SK-N-SH (cell line): ENCODE measurements around the gene MRPL10. TPM values are rescaled to one million over a fixed set of nuclear protein-coding genes. Genes with fewer than 3 reads are reported as not detected.

ENCODE experiments used
- CTCF ChIA-PET: fragments of 300-600, 350-600 bp; formaldehyde crosslinking; extraction: SDS; loops from one replicate; lab custom pipeline; 2021; lab: Yijun Ruan, JAX
- POLR2A ChIA-PET: fragments of 350-600 bp; sonication (Branson Sonifier 250); formaldehyde crosslinking; extraction: SDS; loops from one replicate; lab custom pipeline; 2020; ENCODE audit warnings: antibody characterized with exemption, inconsistent platforms; lab: Yijun Ruan, JAX
- DNase-seq: peaks from one replicate; pipeline ENCODE4 v3.0.0; 2012
- H2AFZ ChIP-seq: fragments of 200-600 bp; sonication (generic); 2 replicates; pipeline ENCODE4 v1.8.1; 2016; ENCODE audit warnings: antibody characterized with exemption, mild to moderate bottlenecking, low read depth
- H3F3A ChIP-seq: fragments of 200-600 bp; sonication (generic); replicated peaks from 2 replicates; pipeline ENCODE3; 2016; ENCODE audit warnings: antibody characterized with exemption, mild to moderate bottlenecking; ENCODE audit not compliant: insufficient read depth
- H3K27ac ChIP-seq, 2 experiments: fragments of 200-500 bp in 1 of 2; fragments of 200-600 bp in 1 of 2; sonication (Bioruptor generic) in 1 of 2; sonication (generic), shearing (Covaris generic) in 1 of 2; 2 replicates each; pipeline versions ENCODE4 v1.5.1 to v1.6.1; 2014 to 2016; ENCODE audit warnings: low read depth in 2 of 2, inconsistent platforms in 1 of 2, low read length in 1 of 2, mild to moderate bottlenecking in 1 of 2, mixed read lengths in 1 of 2
- H3K27me3 ChIP-seq: fragments of 200-600 bp; sonication (generic), shearing (Covaris generic); 2 replicates; pipeline ENCODE4 v1.6.1; 2016; ENCODE audit warnings: mixed run types; ENCODE audit not compliant: insufficient read depth
- H3K36me3 ChIP-seq, 2 experiments: fragments of 200-500 bp in 1 of 2; fragments of 200-600 bp in 1 of 2; sonication (Bioruptor generic) in 1 of 2; sonication (generic) in 1 of 2; replicated peaks in 1 of 2; 2 replicates each; pipeline versions ENCODE3 to v1.5.1; 2014 to 2016; ENCODE audit warnings: low read length in 1 of 2, mild to moderate bottlenecking in 1 of 2; ENCODE audit not compliant: insufficient read depth in 2 of 2, control insufficient read depth in 1 of 2
- H3K4me1 ChIP-seq, 2 experiments: fragments of 200-500 bp in 1 of 2; fragments of 200-600 bp in 1 of 2; sonication (Bioruptor generic) in 1 of 2; sonication (generic), shearing (Covaris generic) in 1 of 2; 2 replicates each; pipeline versions ENCODE4 v1.5.1 to v1.6.1; 2014 to 2016; ENCODE audit warnings: low read depth in 1 of 2, low read length in 1 of 2, mixed run types in 1 of 2; ENCODE audit not compliant: insufficient read depth in 2 of 2, control insufficient read depth in 1 of 2
- H3K4me2 ChIP-seq: fragments of 200-600 bp; sonication (generic), shearing (Covaris generic); 2 replicates; pipeline ENCODE4 v1.6.1; 2017; ENCODE audit warnings: mixed run types
- H3K4me3 ChIP-seq, 2 experiments: fragments of 200-500 bp in 1 of 2; fragments of 200-600 bp in 1 of 2; sonication (Bioruptor generic) in 1 of 2; sonication (generic), shearing (Covaris generic) in 1 of 2; 2 replicates each; pipeline versions ENCODE4 v1.5.1 to v1.8.1; 2014 to 2016; ENCODE audit warnings: low read depth in 2 of 2, inconsistent platforms in 1 of 2, low read length in 1 of 2, mild to moderate bottlenecking in 1 of 2, mixed read lengths in 1 of 2, moderate library complexity in 1 of 2
- H3K79me2 ChIP-seq: fragments of 200-600 bp; sonication (generic); 2 replicates; pipeline ENCODE4 v1.8.1; 2017; ENCODE audit warnings: mild to moderate bottlenecking; ENCODE audit not compliant: insufficient read depth
- H3K9ac ChIP-seq: fragments of 200-600 bp; sonication (generic); 2 replicates; pipeline ENCODE4 v1.6.1; 2017; ENCODE audit warnings: mixed run types
- H3K9me2 ChIP-seq: fragments of 200-600 bp; sonication (generic); 2 replicates; pipeline ENCODE4 v1.6.1; 2017; ENCODE audit warnings: mixed run types
- H3K9me3 ChIP-seq: fragments of 200-600 bp; sonication (generic); 2 replicates; pipeline ENCODE4 v1.6.1; 2017; ENCODE audit warnings: mixed run types, mild to moderate bottlenecking, moderate library complexity
- H4K20me1 ChIP-seq: fragments of 200-600 bp; sonication (generic); 2 replicates; pipeline ENCODE4 v1.6.1; 2017; ENCODE audit warnings: mild to moderate bottlenecking, mixed run types; ENCODE audit not compliant: insufficient read depth
- EP300 ChIP-seq, 2 experiments: IDR thresholded peaks; 2 replicates each; pipeline versions ENCODE4 v1.4.0 to v1.6.1; 2012; ENCODE audit warnings: borderline replicate concordance in 1 of 2, low read depth in 1 of 2, low read length in 1 of 2
- EZH2phosphoT487 ChIP-seq: fragments of 200-600 bp; sonication (generic); IDR thresholded peaks from 2 replicates; pipeline ENCODE4 v1.6.1; 2017; ENCODE audit warnings: low read depth, mixed run types, mild to moderate bottlenecking, antibody characterized with exemption, moderate library complexity, borderline replicate concordance
- FOXM1 ChIP-seq: IDR thresholded peaks from 2 replicates; pipeline ENCODE4 v1.4.0; 2012; ENCODE audit warnings: low read depth, mild to moderate bottlenecking
- MEF2A ChIP-seq: IDR thresholded peaks from 2 replicates; pipeline ENCODE4 v1.4.0; 2012; ENCODE audit warnings: low read depth, borderline replicate concordance
- NRF1 ChIP-seq: IDR thresholded peaks from 2 replicates; pipeline ENCODE4 v1.6.1; 2012; ENCODE audit warnings: low read depth, mild to moderate bottlenecking, low read length
- POLR2AphosphoS5 ChIP-seq: IDR thresholded peaks from 2 replicates; pipeline ENCODE4 v1.6.1; 2012; ENCODE audit warnings: low read depth, low read length
- RCOR1 ChIP-seq: fragments of 150-350 bp; IDR thresholded peaks from 2 replicates; pipeline ENCODE4 v1.6.1; 2017; ENCODE audit warnings: antibody characterized with exemption, low read length
- TAF1 ChIP-seq: IDR thresholded peaks from 2 replicates; pipeline ENCODE4 v1.6.1; 2012; ENCODE audit warnings: low read depth, mild to moderate bottlenecking, low read length, moderate library complexity, borderline replicate concordance
- TEAD4 ChIP-seq: IDR thresholded peaks from 2 replicates; pipeline ENCODE4 v1.4.0; 2012; ENCODE audit warnings: mild to moderate bottlenecking, borderline replicate concordance; ENCODE audit not compliant: insufficient read depth
- polyA plus RNA-seq, 3 experiments: library from polyadenylated mRNA; depleted of rRNA; stranded (reverse); fragments of >200 nt; gene quantifications; 2 replicates each; pipeline ENCODE4 v1.2.3, GENCODE V29; 2012
- TF ChIP-seq, protein P1 (sequence below): IDR thresholded peaks from 2 replicates; pipeline ENCODE4 v1.4.0; 2012; ENCODE audit warnings: low read depth, borderline replicate concordance
- TF ChIP-seq, protein P2 (sequence below): IDR thresholded peaks from 2 replicates; pipeline ENCODE4; 2012
- TF ChIP-seq, protein P3 (sequence below): IDR thresholded peaks from 2 replicates; pipeline ENCODE4 v1.4.0; 2012; ENCODE audit warnings: low read depth
- TF ChIP-seq, protein P4 (sequence below): IDR thresholded peaks from 2 replicates; pipeline ENCODE4 v1.6.1; 2012; ENCODE audit warnings: mild to moderate bottlenecking, low read depth, low read length, moderate library complexity
- TF ChIP-seq, protein P5 (sequence below): fragments of 150-350 bp; IDR thresholded peaks from 2 replicates; pipeline ENCODE4 v1.6.1; 2017; ENCODE audit warnings: antibody characterized with exemption, low read length, low read depth, borderline replicate concordance

Gene MRPL10
- polyA plus RNA-seq, 1 of the 3 experiments (the other 2 are of a cell fraction): 136 TPM

DNA sequence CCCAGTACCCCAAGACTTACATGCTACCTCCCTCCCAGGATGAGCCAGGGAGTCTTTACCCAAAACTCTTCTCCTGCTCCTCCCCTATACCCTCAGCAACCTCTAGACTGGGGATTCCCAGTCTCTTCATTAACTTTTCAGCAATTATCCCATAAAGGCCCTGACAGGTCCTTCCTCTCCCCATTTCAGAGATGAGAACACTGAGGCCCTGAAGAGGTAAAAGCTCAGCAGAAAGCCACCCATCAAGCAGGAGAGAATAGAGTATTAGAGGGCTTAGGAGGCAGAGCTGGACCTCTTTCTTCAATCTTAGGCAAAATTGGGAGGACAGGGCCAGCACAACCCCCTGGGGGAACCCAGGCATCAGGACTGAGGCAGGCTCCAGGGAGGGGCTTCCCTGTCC lies 25.5 kb upstream of the MRPL10 start:
- Histone ChIP-seq H2AFZ (no peak overlapping the region), H3K36me3 (no peaks in the 10 kb centered on the region), H4K20me1 (0 out of 2 replicates have a peak, but pooled peaks cover 6% of the 10 kb centered on the region), H3K27ac (no peak overlapping the region), H3K9ac (no peak overlapping the region), H3F3A (peaks cover 4% of the 10 kb centered on the region), H3K79me2 (no peaks in the 10 kb centered on the region), H3K4me3 (no peak overlapping the region), H3K27me3 (peaks cover 67% of the 10 kb centered on the region), H3K4me2 (no peak overlapping the region), H3K9me3 (no peaks in the 10 kb centered on the region), H3K4me1 (no peaks in the 10 kb centered on the region), H3K9me2 (no peaks in the 10 kb centered on the region)
- ChIA-PET CTCF (interaction anchor here (1.0 to 33.0 kb wide), 3 partner anchors 19 to 168 kb away, joined by 3 to 1447 read pairs (median 573); partner anchors contain the start of genes LRRC46, MRPL10, SCRN2 and SP2), POLR2A (interaction anchor here (1.1 kb wide), 1 partner anchor 10 kb away, joined by 4 read pairs; no protein-coding TSS in a partner anchor)
- TF ChIP-seq, protein P1, sequence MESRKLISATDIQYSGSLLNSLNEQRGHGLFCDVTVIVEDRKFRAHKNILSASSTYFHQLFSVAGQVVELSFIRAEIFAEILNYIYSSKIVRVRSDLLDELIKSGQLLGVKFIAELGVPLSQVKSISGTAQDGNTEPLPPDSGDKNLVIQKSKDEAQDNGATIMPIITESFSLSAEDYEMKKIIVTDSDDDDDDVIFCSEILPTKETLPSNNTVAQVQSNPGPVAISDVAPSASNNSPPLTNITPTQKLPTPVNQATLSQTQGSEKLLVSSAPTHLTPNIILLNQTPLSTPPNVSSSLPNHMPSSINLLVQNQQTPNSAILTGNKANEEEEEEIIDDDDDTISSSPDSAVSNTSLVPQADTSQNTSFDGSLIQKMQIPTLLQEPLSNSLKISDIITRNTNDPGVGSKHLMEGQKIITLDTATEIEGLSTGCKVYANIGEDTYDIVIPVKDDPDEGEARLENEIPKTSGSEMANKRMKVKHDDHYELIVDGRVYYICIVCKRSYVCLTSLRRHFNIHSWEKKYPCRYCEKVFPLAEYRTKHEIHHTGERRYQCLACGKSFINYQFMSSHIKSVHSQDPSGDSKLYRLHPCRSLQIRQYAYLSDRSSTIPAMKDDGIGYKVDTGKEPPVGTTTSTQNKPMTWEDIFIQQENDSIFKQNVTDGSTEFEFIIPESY: no peak
- TF ChIP-seq FOXM1: no peak
- TF ChIP-seq, protein P2, sequence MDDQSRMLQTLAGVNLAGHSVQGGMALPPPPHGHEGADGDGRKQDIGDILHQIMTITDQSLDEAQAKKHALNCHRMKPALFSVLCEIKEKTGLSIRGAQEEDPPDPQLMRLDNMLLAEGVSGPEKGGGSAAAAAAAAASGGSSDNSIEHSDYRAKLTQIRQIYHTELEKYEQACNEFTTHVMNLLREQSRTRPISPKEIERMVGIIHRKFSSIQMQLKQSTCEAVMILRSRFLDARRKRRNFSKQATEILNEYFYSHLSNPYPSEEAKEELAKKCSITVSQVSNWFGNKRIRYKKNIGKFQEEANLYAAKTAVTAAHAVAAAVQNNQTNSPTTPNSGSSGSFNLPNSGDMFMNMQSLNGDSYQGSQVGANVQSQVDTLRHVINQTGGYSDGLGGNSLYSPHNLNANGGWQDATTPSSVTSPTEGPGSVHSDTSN: no peak
- TF ChIP-seq, protein P3, sequence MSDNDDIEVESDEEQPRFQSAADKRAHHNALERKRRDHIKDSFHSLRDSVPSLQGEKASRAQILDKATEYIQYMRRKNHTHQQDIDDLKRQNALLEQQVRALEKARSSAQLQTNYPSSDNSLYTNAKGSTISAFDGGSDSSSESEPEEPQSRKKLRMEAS: no peak
- no peak for TF ChIP-seq TAF1
- no peak for TF ChIP-seq RCOR1
- TF ChIP-seq MEF2A: no peak
- TF ChIP-seq, protein P4, sequence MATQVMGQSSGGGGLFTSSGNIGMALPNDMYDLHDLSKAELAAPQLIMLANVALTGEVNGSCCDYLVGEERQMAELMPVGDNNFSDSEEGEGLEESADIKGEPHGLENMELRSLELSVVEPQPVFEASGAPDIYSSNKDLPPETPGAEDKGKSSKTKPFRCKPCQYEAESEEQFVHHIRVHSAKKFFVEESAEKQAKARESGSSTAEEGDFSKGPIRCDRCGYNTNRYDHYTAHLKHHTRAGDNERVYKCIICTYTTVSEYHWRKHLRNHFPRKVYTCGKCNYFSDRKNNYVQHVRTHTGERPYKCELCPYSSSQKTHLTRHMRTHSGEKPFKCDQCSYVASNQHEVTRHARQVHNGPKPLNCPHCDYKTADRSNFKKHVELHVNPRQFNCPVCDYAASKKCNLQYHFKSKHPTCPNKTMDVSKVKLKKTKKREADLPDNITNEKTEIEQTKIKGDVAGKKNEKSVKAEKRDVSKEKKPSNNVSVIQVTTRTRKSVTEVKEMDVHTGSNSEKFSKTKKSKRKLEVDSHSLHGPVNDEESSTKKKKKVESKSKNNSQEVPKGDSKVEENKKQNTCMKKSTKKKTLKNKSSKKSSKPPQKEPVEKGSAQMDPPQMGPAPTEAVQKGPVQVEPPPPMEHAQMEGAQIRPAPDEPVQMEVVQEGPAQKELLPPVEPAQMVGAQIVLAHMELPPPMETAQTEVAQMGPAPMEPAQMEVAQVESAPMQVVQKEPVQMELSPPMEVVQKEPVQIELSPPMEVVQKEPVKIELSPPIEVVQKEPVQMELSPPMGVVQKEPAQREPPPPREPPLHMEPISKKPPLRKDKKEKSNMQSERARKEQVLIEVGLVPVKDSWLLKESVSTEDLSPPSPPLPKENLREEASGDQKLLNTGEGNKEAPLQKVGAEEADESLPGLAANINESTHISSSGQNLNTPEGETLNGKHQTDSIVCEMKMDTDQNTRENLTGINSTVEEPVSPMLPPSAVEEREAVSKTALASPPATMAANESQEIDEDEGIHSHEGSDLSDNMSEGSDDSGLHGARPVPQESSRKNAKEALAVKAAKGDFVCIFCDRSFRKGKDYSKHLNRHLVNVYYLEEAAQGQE: no peak
- TF ChIP-seq EP300 (IDR thresholded peaks at IDR 0.05; ENCODE audit: borderline replicate concordance in 1 of 2, low read depth in 1 of 2, low read length in 1 of 2): no peak
- TF ChIP-seq NRF1: no peak
- TF ChIP-seq, protein P5, sequence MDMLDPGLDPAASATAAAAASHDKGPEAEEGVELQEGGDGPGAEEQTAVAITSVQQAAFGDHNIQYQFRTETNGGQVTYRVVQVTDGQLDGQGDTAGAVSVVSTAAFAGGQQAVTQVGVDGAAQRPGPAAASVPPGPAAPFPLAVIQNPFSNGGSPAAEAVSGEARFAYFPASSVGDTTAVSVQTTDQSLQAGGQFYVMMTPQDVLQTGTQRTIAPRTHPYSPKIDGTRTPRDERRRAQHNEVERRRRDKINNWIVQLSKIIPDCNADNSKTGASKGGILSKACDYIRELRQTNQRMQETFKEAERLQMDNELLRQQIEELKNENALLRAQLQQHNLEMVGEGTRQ: no peak
- TF ChIP-seq POLR2AphosphoS5: no peak
- no peak for TF ChIP-seq TEAD4
- no peak for TF ChIP-seq EZH2phosphoT487
- no peak for DNase-seq
